Stomach (tissue), 4 donors: ENCODE data around the gene GGT7.

Source experiments
- CTCF ChIP-seq, 7 experiments: fragments of 450-650 bp in 4 of 7; fragments of 200-600 bp in 3 of 7; sonication (generic) in 3 of 7; IDR thresholded peaks; one replicate each; pipeline ENCODE4 v1.5.1; 2016 to 2019; ENCODE audit warnings: antibody characterized with exemption in 7 of 7, control low read depth in 2 of 7, mild to moderate bottlenecking in 1 of 7
- EP300 ChIP-seq: sonication (generic); formaldehyde crosslinking; IDR thresholded peaks from one replicate; pipeline ENCODE4 v1.6.1; 2017; ENCODE audit warnings: antibody characterized with exemption
- POLR2A ChIP-seq, 4 donors: fragments of 450-650 bp; IDR thresholded peaks; one replicate each; pipeline ENCODE4 v1.6.1; 2016; ENCODE audit warnings: antibody characterized with exemption in 4 of 4, control low read depth in 2 of 4, mild to moderate bottlenecking in 1 of 4, moderate library complexity in 1 of 4
- POLR2AphosphoS5 ChIP-seq, 3 donors: sonication (generic); formaldehyde crosslinking; IDR thresholded peaks; one replicate each; pipeline ENCODE4 v1.6.1; 2016; ENCODE audit warnings: antibody characterized with exemption in 3 of 3

- TF ChIP-seq POLR2A (IDR thresholded peaks at IDR 0.05), result no peak
- no peak for TF ChIP-seq CTCF (IDR thresholded peaks at IDR 0.05)
- no peak for TF ChIP-seq POLR2AphosphoS5 (IDR thresholded peaks at IDR 0.05)
- TF ChIP-seq EP300, result no peak
These were observed 30.5 kb downstream of the GGT7 start for GRCh38 chr20:34842143-34842542.
